T-helper 1 cell (primary cell): ENCODE data around the gene MAPK8.
A peak's percentile ranks its signal among the peaks of the same experiment; 100 is the strongest.

ENCODE experiments used
- DNase-seq, 5 donors: peaks; one replicate each; pipeline ENCODE4 v3.0.0-alpha.2; 2012 to 2020

MAPK8 gene

DNA sequence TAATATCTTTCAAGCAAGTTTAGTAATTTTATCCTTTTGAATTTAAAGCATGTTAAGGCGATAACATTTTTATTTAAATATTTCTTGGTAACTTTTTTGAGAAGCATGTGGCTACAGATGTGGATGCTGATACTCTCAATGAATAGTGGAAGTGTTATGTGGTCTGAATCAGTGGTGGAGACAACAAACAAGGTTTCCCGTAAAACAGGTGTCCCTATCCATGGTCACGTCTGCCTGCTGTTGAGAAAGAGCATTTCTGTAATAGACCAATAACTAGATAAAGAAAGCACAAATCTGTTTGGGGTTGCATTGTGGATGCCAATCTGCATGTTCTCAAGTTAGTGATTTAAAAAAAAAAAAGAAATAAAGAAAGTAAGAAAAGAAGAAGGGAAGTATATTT is 13.9 kb upstream of the MAPK8 start:
- no peak for DNase-seq

- DNase-seq = no peak
Measured at GRCh38 chr10:48294431-48294830, 12.0 kb upstream of the MAPK8 start.

GRCh38 chr10:48296576-48297098 is 9.8 kb upstream of the MAPK8 start:
- DNase-seq = no peak

DNA sequence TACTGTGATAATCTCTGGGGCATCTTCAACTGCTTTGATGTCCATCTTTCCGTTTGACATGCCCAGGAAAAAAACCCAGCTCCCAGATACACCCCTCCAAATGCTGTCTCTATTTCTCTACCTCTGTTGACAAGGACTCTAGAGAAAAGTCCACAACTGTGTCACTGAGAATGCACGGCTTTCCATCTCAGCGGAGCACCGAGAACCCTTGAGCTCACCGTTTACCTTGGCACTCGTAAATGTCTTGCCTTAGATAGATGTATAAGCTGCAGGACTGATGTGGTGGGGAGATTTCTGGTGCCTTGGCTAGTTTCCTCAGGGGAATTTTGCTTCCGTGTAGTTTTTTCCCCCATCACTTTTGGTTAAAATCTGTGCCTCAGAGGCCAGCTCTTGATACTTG is 7.4 kb upstream of the MAPK8 start:
- no peak for DNase-seq

GRCh38 chr10:48299692-48300091 is 6.8 kb upstream of the MAPK8 start:
- no peak for DNase-seq

DNA sequence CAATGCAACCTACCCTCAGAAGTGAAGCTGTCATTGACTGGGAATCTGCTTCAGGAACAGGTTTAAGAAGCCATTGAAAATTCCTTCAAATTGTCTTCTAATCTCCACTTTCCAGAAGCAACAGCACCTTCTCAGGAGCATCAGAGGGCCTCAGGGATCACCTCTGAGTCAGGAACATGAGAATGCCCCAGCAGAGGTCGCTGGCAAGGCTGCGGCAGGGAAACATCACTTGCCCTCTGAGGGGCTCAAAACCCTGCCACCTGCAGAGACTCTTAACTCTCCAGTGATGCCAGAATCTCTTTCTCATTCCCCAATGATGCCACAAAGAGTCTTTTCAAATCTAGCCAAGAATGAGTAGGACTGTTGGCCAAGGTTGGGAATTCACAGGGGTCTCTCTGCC is 5.9 kb upstream of the MAPK8 start:
- DNase-seq = no peak

DNA sequence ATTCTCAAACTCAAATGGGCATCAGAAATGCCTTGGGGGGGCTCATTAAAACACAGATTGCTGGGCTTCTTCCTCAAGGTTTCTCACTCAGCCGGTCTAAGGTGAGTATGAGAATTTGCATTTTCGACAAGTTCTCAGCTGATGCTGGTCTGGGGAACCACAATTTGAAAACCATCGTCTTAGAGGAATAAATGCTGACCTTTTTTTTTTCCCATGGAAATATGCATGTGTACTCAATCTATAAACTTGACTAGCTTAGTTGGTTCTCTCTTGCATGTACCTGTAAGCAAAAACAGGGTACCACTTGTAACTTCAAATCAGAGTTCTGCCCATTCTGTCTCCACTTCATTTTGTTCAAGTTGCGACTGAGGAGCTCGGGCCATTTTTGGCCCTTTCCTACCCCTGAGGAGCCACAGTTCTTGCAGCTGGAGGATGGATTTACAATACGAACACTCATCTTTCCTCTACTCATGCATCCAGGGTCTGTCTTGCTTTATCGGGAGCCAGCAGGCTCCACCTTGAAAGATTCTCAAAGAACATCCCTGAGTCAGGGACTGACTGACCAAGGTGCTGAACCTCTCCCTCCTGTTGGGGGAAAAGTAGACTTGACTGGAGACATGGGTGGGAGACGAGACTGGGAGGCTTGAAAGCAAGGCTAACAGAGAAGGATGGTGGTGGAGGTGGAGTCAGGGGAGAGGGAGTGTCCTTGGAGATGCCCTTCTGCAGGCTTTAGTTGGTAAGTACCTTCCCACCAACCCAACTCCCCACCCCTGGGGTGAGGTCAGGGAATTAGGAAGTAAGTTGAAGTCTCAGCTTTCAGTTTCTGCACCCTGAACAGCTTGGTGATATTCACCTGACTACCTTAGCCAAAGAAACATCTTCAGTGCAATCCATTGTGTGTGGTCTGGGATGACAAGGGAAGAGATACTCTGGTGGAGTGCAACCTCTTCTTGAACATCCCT is 3.7 kb upstream of the MAPK8 start:
- DNase-seq = no peak

DNA sequence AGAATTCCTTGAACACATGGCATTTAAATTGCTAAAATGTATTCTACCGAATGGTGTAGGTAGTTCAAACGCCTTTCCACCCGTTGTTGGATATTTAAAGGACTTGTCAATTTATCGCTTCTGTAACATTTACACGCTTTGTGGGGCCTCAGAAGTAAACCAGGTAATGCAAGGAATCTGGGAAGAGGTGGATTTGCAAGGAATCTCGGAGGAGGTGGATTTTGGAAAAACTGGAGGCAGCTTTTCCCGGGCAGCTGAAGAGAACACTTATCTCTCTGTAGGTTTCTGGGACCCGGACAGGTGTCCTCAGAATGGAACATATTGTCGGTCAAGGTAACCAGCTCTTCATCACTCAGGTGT is 592 bp upstream of the MAPK8 start:
- DNase-seq = no peak

GRCh38 chr10:48306870-48307710 is 613 bp downstream of the MAPK8 start:
- DNase-seq = peak; percentile 49 to 78 (median 66)

DNA sequence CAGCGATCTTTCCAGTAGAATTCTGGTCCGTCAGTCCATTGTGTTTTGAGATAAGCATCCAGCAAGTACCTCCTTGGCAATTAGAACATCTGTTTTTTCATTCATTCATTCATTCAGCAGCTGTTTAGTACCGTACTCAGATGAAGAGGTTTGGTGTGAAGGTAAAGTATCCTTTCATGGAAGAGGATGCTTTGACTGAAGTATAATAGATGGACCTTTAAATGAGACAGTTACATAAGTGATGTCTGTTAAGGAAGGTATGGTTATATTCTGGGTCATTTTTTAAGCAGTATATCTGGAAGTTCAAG is 1.2 kb downstream of the MAPK8 start:
- DNase-seq = no peak

DNA sequence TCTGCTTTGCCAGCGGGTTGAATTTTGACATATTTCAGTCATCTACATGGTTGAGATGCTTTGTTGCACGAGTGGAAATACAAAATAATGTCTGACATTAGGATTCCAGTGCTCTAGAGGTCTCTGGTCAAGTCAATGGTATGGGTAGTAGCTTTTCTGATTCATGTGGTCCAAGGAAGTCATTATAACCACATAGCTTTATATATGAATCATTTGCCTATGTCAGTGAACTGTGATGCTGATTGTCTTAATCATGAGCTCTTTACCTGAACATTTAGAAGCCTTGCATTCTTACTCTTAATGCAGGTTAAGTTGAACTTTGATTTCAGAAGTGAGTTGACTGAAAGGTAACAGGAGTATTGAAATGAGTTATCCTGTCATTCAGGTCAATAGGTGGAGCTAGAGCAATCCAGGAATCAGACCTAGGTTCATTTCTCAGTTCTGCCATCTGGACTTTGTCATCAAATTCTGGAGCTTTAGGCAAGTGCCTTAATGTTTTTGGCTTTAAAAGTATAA is 3.3 kb downstream of the MAPK8 start:
- DNase-seq = peak in 1 of 5 donors; percentile 28

DNA sequence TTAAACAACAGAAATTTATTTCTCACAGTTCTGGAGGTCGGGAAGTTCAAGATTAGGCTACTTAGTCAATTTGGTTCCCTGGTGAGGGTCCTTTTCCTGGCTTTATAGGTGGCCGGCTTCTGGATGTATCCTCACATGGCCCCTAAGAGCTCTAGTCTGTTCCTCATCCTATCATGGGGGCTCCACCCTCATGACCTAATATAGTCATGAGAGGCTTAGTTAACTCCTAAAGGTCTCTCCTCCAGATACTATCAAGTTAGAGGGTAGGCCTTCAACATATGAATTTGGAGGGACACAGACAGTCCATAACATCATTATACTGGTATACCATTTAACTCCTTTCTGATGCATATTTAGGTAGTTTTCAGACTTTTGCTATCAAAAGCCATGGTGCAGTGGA is 7.6 kb downstream of the MAPK8 start:
- DNase-seq = no peak

- DNase-seq = no peak
Measured at GRCh38 chr10:48316236-48316635, 9.8 kb downstream of the MAPK8 start.

DNA sequence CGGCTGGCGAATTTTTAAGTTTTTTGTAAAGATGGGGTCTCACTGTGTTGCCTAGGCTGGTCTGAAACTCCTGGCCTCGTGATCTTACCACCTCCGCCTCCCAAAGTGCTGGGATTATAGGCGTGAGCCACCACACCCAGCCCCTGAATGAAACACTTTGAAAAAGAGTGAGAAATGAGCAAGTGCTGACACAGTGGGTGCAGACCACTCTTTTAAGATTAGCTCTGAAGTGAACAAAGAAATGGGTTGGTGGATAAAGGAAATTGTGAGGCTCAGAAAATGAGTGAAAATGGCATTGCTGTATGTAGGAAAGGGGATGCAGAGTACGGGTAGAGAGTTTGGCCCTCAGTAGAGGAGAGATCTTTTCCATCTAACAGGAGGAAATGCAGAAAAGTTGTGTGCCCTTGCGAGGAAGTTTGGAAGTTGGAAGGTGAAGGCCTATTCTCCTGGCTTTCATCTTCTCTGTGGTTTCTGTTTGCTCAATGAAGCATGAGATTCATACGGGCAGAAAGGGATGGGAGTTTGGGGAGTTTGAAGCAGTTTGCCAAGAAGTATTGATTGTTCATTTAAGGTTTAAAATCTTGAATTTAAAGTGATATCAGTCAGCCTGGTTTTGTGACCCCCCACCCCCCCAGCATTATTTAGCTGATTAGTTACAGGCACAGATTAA is 11.0 kb downstream of the MAPK8 start:
- no peak for DNase-seq

DNA sequence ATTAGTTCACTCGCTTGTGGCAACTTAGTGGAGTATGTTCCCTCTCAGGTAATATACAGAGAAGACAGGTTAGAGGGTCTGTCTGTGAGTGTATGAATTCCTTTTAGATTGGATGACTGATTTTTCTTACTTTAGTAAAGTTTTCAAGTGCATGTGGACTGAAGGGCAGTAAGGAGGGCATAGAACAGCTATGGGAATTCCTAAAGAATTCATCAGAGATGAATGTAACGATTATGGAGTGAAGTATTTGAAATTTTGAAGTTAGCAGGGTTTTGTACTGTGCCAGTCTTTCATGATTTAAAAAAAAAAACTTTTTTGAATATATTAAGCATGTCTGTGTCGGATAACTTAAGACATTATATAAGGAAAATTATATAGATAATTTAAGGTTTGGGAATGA is 15.5 kb downstream of the MAPK8 start:
- no peak for DNase-seq

- no peak for DNase-seq
Measured at GRCh38 chr10:48324580-48324979, 18.1 kb downstream of the MAPK8 start.

DNA sequence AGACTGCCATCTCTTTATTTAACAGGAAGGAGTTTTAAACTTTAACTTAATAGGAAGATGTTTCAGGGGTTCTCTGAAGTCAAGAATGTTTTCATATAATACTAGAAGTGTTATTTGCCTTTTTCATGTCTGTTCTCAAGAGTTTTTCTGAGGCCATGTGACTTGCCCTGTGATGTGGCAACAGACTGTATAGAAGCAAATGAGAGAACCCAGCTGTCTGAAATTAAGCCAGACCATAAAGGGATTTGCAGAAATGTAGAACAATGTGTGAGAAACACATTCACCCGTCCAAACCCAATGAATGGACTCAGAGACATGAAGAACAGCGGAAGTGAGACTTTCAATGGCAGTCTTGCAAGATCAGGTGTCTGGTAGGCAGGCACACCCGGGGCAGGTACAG is 23.8 kb downstream of the MAPK8 start:
- no peak for DNase-seq

DNA sequence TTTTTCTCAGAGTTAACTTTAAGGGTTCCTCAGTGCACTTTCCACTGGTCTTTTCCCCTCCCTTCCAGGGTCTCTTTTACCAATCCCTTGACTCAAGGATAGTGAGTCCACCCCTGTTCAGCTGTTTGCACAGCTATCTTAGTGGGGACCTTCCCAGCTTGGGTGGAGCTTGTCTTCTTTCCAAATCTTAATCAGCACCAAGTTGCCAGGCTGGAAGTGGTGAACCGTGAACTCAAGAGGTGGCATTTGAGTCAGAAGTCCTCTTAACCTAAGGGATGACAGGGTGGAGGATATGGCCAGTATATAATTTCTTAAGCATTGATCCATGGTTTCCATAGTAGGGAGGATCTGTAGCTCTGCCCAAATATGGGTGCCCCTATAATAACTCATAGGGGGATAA is 25.0 kb downstream of the MAPK8 start:
- DNase-seq = peak in 1 of 5 donors; percentile 38

DNA sequence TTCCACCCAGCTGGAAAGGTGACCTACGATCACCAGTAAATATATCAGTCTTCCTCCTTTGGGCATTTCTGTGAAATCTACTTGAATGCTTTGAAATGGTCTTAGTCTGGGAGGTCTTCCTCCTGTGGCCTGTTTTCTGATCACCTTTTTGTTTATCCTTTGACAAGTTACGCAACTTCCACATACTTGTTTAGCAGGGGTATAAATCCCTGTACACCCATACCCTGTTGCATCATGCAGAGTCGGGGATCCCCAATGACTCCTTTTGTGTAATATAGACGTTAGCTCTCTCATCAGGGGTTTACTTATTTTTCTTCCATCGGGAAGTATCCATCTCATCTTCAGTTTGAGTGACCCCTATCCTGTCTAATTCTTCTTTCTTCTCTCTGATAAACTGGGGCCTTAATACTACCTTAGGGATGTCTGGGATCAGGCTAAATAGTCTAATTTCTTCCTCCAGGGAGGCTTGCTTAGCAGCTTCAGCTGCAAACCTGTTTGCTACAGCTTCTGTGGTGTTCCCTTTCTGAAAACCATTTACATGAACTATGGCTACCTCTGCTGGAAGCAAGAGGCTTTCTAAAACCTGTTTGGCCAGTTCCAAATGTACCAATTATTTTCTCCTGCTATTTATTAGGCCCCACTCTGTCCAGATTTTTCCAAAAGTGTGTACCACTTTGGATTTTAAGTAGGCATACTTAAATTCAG is 25.8 kb downstream of the MAPK8 start:
- DNase-seq = no peak

DNA sequence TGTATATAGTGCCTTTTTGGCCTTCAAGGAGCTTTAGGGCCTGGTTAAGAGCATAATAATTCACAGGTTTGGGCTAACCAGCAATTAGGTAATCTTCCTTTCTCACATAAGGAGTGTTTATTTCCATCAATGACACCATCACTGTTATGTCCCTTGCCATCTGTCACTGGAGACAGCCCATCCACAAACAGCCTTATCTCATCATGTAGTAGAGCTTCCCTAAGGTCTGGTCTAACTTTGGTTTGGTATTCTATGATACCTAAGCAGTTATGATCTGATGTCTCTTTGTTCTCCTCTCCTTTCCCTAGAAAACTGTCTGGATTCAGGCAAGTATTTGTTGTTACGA is 26.4 kb downstream of the MAPK8 start:
- DNase-seq = no peak

GRCh38 chr10:48333856-48334255 is 27.4 kb downstream of the MAPK8 start:
- DNase-seq = no peak

DNA sequence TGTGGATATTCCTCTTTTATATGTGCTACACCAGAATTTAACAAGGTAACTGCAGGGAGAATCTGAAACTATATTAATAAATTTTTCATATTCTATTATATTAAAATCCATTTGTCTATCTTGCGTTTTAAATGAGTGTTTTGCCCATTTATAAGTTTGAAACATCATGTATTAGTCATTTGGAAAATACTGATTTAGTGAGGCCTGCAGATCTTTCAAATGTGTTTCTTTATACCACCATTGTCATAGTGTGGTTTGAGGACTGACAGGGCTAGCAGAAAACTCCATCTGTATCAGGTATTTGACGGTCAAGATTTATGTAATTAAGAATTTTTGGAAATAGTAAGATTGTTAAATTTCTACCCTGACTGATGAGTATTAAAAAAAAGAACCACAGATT is 29.3 kb downstream of the MAPK8 start:
- DNase-seq = no peak
